K562 (cell line): Measurements from ENCODE around the gene CCL4.

Experiments
- ZFP36 ChIP-seq: fragments of 150-350 bp; IDR thresholded peaks from 2 replicates; pipeline ENCODE4 v1.6.1; 2018; ENCODE audit warnings: low read length, low read depth; ENCODE audit not compliant: partially characterized antibody
- ZNF639 ChIP-seq, 2 experiments: fragments of 200-800 bp in 1 of 2; sonication (Bioruptor generic) in 1 of 2; sonication (generic) in 1 of 2; formaldehyde crosslinking in 1 of 2; IDR thresholded peaks in 1 of 2; conservative IDR thresholded peaks in 1 of 2; 2 replicates each; pipeline versions ENCODE4 v1.5.0 to v1.6.1; 2016 to 2020; ENCODE audit warnings: missing compliant biosample characterization in 1 of 2, missing genetic modification characterization in 1 of 2, missing genetic modification reagents in 1 of 2

GRCh38 chr17:36151891-36152638, 48.4 kb downstream of the CCL4 start:
- TF ChIP-seq ZFP36 (no peak), ZNF639 (CRISPR knock-in tag; conservative IDR thresholded peaks at IDR 0.05 in 1 of 2, IDR thresholded peaks at IDR 0.05 in 1 of 2) (no peak)
